ENCODE results near the gene CACNA1C.

The CACNA1C gene

GRCh38 chr12:2283480-2283879 is 230.7 kb downstream of the CACNA1C start:
- peaks cover 6% of the 10 kb centered on the region for H3K27me3 Mint-ChIP-seq
- H3K27ac Mint-ChIP-seq: no peak overlapping the region

GRCh38 chr12:2283916-2284315 is 231.1 kb downstream of the CACNA1C start:
- Mint-ChIP-seq H3K9me3 (ENCODE audit: low read depth) (no peaks in the 10 kb centered on the region), H3K4me1 (ENCODE audit: low read depth) (peaks cover 4% of the 10 kb centered on the region), H3K27me3 (peaks cover 6% of the 10 kb centered on the region), H3K27ac (no peak overlapping the region), H3K36me3 (peaks cover 2% of the 10 kb centered on the region), H3K4me3 (no peak overlapping the region)

More at GRCh38 chr12:2283480-2283879, 230.7 kb downstream of the CACNA1C start:
- Mint-ChIP-seq H3K9me3 (ENCODE audit: low read depth) (no peaks in the 10 kb centered on the region), H3K4me1 (ENCODE audit: low read depth) (peaks cover 4% of the 10 kb centered on the region), H3K4me3 (no peak overlapping the region), H3K36me3 (peaks cover 2% of the 10 kb centered on the region)

GRCh38 chr12:2284321-2284813 is 231.6 kb downstream of the CACNA1C start:
- H3K27ac Mint-ChIP-seq: no peak overlapping the region
- H3K4me1 Mint-ChIP-seq (ENCODE audit: low read depth): peaks cover 4% of the 10 kb centered on the region
- peaks cover 6% of the 10 kb centered on the region for H3K27me3 Mint-ChIP-seq
- peaks cover 2% of the 10 kb centered on the region for H3K36me3 Mint-ChIP-seq
- H3K9me3 Mint-ChIP-seq (ENCODE audit: low read depth): no peaks in the 10 kb centered on the region
- no peak overlapping the region for H3K4me3 Mint-ChIP-seq

GRCh38 chr12:2284857-2285256 is 232.1 kb downstream of the CACNA1C start:
- Mint-ChIP-seq H3K36me3 (peaks cover 2% of the 10 kb centered on the region), H3K4me3 (no peak overlapping the region), H3K4me1 (ENCODE audit: low read depth) (peaks cover 4% of the 10 kb centered on the region), H3K9me3 (ENCODE audit: low read depth) (no peaks in the 10 kb centered on the region), H3K27me3 (peaks cover 6% of the 10 kb centered on the region), H3K27ac (no peak overlapping the region)

- Mint-ChIP-seq H3K36me3 (peaks cover 2% of the 10 kb centered on the region), H3K27ac (no peak overlapping the region), H3K4me3 (no peak overlapping the region), H3K4me1 (ENCODE audit: low read depth) (peaks cover 4% of the 10 kb centered on the region), H3K27me3 (peaks cover 6% of the 10 kb centered on the region), H3K9me3 (ENCODE audit: low read depth) (no peaks in the 10 kb centered on the region)
Observed at GRCh38 chr12:2285462-2285861, 232.7 kb downstream of the CACNA1C start.

GRCh38 chr12:2286047-2286446 is 233.3 kb downstream of the CACNA1C start:
- peaks cover 6% of the 10 kb centered on the region for H3K27me3 Mint-ChIP-seq
- H3K4me1 Mint-ChIP-seq (ENCODE audit: low read depth): peaks cover 4% of the 10 kb centered on the region
- peaks cover 2% of the 10 kb centered on the region for H3K36me3 Mint-ChIP-seq
- H3K4me3 Mint-ChIP-seq: no peak overlapping the region
- H3K27ac Mint-ChIP-seq: no peak overlapping the region
- no peaks in the 10 kb centered on the region for H3K9me3 Mint-ChIP-seq (ENCODE audit: low read depth)

- H3K36me3 Mint-ChIP-seq: no peaks in the 10 kb centered on the region
- no peak overlapping the region for H3K27ac Mint-ChIP-seq
- H3K27me3 Mint-ChIP-seq: peaks cover 6% of the 10 kb centered on the region
- no peak overlapping the region for H3K4me3 Mint-ChIP-seq
- H3K4me1 Mint-ChIP-seq (ENCODE audit: low read depth): peaks cover 4% of the 10 kb centered on the region
- H3K9me3 Mint-ChIP-seq (ENCODE audit: low read depth): no peaks in the 10 kb centered on the region
Observed at GRCh38 chr12:2286461-2287131, 233.8 kb downstream of the CACNA1C start.

GRCh38 chr12:2287151-2287550 is 234.4 kb downstream of the CACNA1C start:
- Mint-ChIP-seq H3K36me3 (no peaks in the 10 kb centered on the region), H3K27me3 (peaks cover 6% of the 10 kb centered on the region), H3K27ac (no peak overlapping the region), H3K9me3 (ENCODE audit: low read depth) (no peaks in the 10 kb centered on the region), H3K4me3 (no peak overlapping the region), H3K4me1 (ENCODE audit: low read depth) (peaks cover 4% of the 10 kb centered on the region)

- Mint-ChIP-seq H3K4me1 (ENCODE audit: low read depth) (peaks cover 4% of the 10 kb centered on the region), H3K27ac (no peak overlapping the region), H3K27me3 (peaks cover 6% of the 10 kb centered on the region), H3K4me3 (no peak overlapping the region), H3K9me3 (ENCODE audit: low read depth) (no peaks in the 10 kb centered on the region), H3K36me3 (no peaks in the 10 kb centered on the region)
Observed at GRCh38 chr12:2287589-2287988, 234.8 kb downstream of the CACNA1C start.

GRCh38 chr12:2288001-2288400 is 235.2 kb downstream of the CACNA1C start:
- no peak overlapping the region for H3K27ac Mint-ChIP-seq
- no peak overlapping the region for H3K4me3 Mint-ChIP-seq
- H3K4me1 Mint-ChIP-seq (ENCODE audit: low read depth): peaks cover 4% of the 10 kb centered on the region
- no peaks in the 10 kb centered on the region for H3K9me3 Mint-ChIP-seq (ENCODE audit: low read depth)
- no peaks in the 10 kb centered on the region for H3K36me3 Mint-ChIP-seq
- H3K27me3 Mint-ChIP-seq: peaks cover 6% of the 10 kb centered on the region

- H3K27me3 Mint-ChIP-seq: peaks cover 6% of the 10 kb centered on the region
Observed at GRCh38 chr12:2288471-2288870, 235.7 kb downstream of the CACNA1C start.

GRCh38 chr12:2288875-2289274 is 236.1 kb downstream of the CACNA1C start:
- Mint-ChIP-seq H3K27me3 (peaks cover 6% of the 10 kb centered on the region), H3K4me3 (no peak overlapping the region), H3K9me3 (ENCODE audit: low read depth) (no peaks in the 10 kb centered on the region), H3K36me3 (no peaks in the 10 kb centered on the region), H3K4me1 (ENCODE audit: low read depth) (peaks cover 4% of the 10 kb centered on the region), H3K27ac (no peak overlapping the region)

More at GRCh38 chr12:2288471-2288870, 235.7 kb downstream of the CACNA1C start:
- Mint-ChIP-seq H3K36me3 (no peaks in the 10 kb centered on the region), H3K4me3 (no peak overlapping the region), H3K4me1 (ENCODE audit: low read depth) (peaks cover 4% of the 10 kb centered on the region), H3K9me3 (ENCODE audit: low read depth) (no peaks in the 10 kb centered on the region), H3K27ac (no peak overlapping the region)

- no peak overlapping the region for H3K4me3 Mint-ChIP-seq
- no peaks in the 10 kb centered on the region for H3K9me3 Mint-ChIP-seq (ENCODE audit: low read depth)
- H3K4me1 Mint-ChIP-seq (ENCODE audit: low read depth): peaks cover 8% of the 10 kb centered on the region
- peaks cover 6% of the 10 kb centered on the region for H3K27me3 Mint-ChIP-seq
- no peak overlapping the region for H3K27ac Mint-ChIP-seq
- H3K36me3 Mint-ChIP-seq: no peaks in the 10 kb centered on the region
Observed at GRCh38 chr12:2289525-2289924, 236.7 kb downstream of the CACNA1C start.

GRCh38 chr12:2290091-2290490 is 237.3 kb downstream of the CACNA1C start:
- H3K4me1 Mint-ChIP-seq (ENCODE audit: low read depth): peaks cover 11% of the 10 kb centered on the region
- H3K27ac Mint-ChIP-seq: no peak overlapping the region
- H3K9me3 Mint-ChIP-seq (ENCODE audit: low read depth): no peaks in the 10 kb centered on the region
- H3K36me3 Mint-ChIP-seq: no peaks in the 10 kb centered on the region
- H3K27me3 Mint-ChIP-seq: peaks cover 4% of the 10 kb centered on the region
- H3K4me3 Mint-ChIP-seq: no peak overlapping the region

GRCh38 chr12:2290516-2291065 is 237.8 kb downstream of the CACNA1C start:
- Mint-ChIP-seq H3K9me3 (ENCODE audit: low read depth) (no peaks in the 10 kb centered on the region), H3K36me3 (no peaks in the 10 kb centered on the region), H3K4me1 (ENCODE audit: low read depth) (peaks cover 15% of the 10 kb centered on the region), H3K27ac (no peak overlapping the region), H3K4me3 (no peak overlapping the region), H3K27me3 (peaks cover 3% of the 10 kb centered on the region)

Measured in activated naive CD8-positive, alpha-beta T cell (primary cell).